GM19193 (cell line): ENCODE data around the gene CLEC10A.

ENCODE experiments used
- POLR2A ChIP-seq: IDR thresholded peaks from 4 replicates; pipeline ENCODE4 v1.6.1; 2011; ENCODE audit not compliant: insufficient read depth, insufficient read length; ENCODE audit errors: extremely low read depth

CLEC10A gene

GRCh38 chr17:7079581-7080455, at the start of gene CLEC10A:
Gene CLEC10A (minus strand): TSS chr17:7080251. CDS start chr17:7078812, 1,439 bp downstream.
- no peak for TF ChIP-seq POLR2A

- TF ChIP-seq POLR2A = no peak
Measured at GRCh38 chr17:7129311-7129710, 49.3 kb upstream of the CLEC10A start.

DNA sequence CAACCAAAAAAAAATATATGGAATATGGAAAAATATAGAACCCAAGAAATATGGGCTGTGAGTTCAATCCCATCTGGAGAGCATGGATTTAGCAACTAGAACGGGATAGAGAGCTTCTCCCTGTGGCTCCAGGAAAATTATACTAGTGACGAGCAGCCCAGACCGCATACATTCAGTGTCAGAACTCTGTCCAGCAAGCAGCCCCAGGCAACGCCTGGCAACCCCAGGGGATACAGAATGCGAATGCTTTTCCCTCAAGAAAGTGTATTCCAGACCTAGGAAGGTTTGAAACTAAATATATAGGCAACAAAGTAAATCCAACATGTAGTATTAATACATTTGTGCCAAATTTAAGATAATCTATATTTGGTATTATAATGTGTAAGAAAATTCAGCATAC, 48.1 kb upstream of the CLEC10A start:
- TF ChIP-seq POLR2A = no peak

- no peak for TF ChIP-seq POLR2A
Measured at GRCh38 chr17:7124923-7125322, 44.9 kb upstream of the CLEC10A start.

DNA sequence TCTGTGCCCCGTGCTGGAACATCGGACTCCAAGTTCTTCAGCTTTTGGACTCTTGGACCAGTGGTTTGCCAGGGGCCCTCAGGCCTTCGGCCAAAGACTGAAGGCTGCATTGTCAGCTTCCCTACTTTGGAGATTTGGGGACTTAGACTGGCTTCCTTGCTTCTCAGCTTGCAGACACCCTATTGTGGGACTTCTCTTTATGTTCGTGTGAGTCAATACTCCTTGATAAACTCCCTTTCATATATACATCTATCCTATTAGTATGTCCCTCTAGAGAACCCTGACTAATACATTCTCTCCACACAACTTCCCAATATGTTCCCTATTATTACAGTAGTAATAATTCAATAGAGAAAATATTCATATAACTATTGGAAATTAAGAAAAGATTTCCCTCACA, 43.8 kb upstream of the CLEC10A start:
- TF ChIP-seq POLR2A = no peak

GRCh38 chr17:7122381-7122780, 42.3 kb upstream of the CLEC10A start:
- no peak for TF ChIP-seq POLR2A

GRCh38 chr17:7120123-7120522, 40.1 kb upstream of the CLEC10A start:
- TF ChIP-seq POLR2A = no peak

DNA sequence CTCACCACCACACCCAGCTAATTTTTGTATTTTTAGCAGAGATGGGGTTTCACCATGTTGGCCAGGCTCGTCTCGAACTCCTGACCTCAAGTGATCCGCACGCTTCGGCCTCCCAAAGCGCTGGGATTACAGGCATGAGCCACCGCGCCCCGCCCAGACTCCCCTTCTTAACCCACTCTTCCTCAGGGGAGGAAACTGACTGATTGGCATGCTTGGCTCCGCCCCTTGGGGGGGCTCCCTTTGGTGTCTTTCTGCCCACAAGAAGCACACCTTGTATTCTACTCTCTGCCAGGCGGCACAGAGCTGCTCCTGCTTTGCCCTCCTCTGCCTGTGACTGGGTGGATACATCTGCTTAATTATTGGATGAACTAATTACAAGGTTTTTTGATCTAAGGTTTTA, 39.3 kb upstream of the CLEC10A start:
- no peak for TF ChIP-seq POLR2A

GRCh38 chr17:7114875-7115614, 35.0 kb upstream of the CLEC10A start:
- TF ChIP-seq POLR2A = no peak

DNA sequence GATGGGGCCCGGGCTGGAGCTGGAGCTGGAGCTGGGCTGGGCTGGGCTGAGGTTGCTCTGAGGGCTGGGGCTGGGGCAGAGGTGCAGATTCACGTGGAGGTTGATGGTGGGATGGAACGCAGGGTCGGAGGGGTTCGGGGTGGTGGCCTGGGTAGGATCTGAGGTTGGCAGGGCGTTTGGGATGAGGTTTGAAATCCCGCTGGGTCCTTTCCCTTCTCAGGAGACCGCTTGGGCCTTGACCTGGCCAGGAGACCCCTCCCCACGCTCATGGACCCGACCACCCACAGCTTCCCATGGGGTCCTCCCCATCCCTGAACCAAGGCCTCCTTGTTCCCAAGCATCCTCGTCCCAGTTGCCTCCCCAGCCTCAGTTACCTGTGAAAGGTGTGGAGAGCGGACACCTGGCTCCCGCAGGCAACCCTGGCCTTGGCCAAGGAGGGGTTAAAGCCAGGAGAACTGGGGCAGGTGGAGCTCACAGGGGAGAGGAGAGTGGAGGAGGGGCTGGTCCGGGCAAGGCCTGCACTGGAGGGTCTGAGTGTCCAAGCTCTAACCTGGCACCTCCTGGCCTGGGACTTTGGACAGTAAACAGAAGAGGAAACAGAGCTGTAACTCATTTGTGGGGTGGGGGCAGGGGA, 34.3 kb upstream of the CLEC10A start, which contains the start of gene ASGR2:
Gene ASGR2, minus strand, starts transcription at position 582 of the 634 bp plus-strand sequence. CDS start 582 bp downstream, outside the sequence.
- TF ChIP-seq POLR2A = no peak

DNA sequence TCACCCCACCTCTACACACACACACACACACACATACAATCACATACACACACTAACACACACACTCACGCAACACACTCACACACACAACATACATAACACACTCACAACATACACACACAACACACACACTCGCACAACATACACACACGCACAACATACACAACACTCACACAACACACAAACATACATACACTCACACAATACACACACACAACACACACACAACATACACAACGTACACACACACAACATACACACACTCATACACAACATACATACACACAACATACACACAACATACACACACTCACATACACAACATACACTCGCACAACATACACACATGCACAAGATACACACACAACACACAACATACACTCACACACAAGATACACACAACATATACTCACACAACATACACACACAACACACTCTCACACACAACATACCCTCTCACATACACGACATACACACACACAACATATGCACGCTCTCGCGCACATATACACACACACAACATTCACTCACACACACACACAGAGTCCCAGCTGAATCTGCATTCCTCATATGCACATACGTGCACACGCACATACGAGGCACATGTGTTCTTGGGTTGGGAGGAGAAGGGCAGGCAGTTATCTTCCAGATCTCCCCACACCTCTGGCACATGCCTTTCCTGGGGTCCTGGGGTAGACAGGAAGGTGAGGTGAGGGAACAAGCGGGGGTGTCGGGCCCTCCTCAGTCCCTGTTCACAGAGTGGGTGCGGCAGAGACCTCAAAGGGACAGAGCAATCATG, 33.4 kb upstream of the CLEC10A start:
- no peak for TF ChIP-seq POLR2A

GRCh38 chr17:7112510-7113108, 32.6 kb upstream of the CLEC10A start:
- no peak for TF ChIP-seq POLR2A

DNA sequence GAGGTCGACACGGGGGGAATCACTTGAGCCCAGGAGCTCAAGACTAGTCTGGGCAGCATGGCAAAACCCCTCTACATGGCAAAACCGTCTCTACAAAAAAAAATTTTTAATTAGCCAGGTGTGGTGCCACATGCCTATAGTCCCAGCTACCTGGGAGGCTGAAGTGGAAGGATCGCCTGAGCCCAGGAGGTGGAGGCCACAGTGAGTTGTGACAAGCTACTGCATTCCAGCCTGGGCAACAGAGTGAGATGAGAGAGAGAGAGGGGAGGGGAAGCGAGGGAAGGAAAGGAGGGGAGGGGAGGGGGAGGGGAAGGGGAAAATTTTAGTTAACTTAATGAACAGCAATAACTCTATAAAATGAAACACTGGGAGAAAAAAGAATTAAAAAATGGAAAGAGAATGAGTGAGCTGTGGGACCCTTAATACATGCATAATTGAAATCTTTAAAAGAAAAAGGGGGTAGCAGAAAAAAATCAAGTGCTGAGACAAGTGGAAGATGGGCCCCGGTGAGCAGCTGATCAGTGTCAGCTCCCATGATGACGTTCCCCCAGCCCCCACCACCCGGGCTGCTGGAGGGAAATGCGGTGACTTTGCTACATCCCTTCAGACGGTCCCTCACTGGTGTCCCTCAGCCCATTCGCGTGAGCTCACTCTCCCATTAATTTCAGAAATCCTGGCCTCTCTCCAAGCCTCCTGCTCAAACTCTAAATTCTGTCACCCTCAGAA, 31.9 kb upstream of the CLEC10A start:
- no peak for TF ChIP-seq POLR2A
